Upper lobe of left lung (tissue), 6 donors: ENCODE measurements around the gene CRYGA. TPM values are rescaled to one million over a fixed set of nuclear protein-coding genes. Genes with fewer than 3 reads are reported as not detected.

Source experiments
- ATAC-seq, 2 donors: fragments of 200-7000 bp; cut with Tn5 transposase; one replicate each; pipeline ENCODE4 v1.9.1; 2022; ENCODE audit warnings: mild to moderate bottlenecking in 2 of 2, moderate library complexity in 2 of 2; ENCODE audit not compliant: low FRiP score in 2 of 2
- DNase-seq, 2 donors: peaks; one replicate each; pipeline ENCODE4 v3.0.0-alpha.2; 2019 to 2020
- H3K27ac ChIP-seq, 4 donors: fragments of 200-600 bp; sonication (generic); one replicate each; pipeline ENCODE4 v1.5.1; 2016 to 2019
- H3K27me3 ChIP-seq, 4 donors: fragments of 200-600 bp; sonication (generic); one replicate each; pipeline ENCODE4 v1.5.1; 2017 to 2019
- H3K36me3 ChIP-seq, 4 donors: fragments of 200-600 bp; sonication (generic); one replicate each; pipeline ENCODE4 v1.5.1; 2016 to 2019
- H3K4me1 ChIP-seq, 4 donors: fragments of 200-600 bp; sonication (generic); one replicate each; pipeline ENCODE4 v1.5.1; 2018 to 2019
- H3K4me3 ChIP-seq, 4 donors: fragments of 200-600 bp; sonication (generic); one replicate each; pipeline ENCODE4 v1.5.1; 2017 to 2019; ENCODE audit warnings: mild to moderate bottlenecking in 2 of 4, moderate library complexity in 1 of 4
- H3K9me3 ChIP-seq, 4 donors: fragments of 200-600 bp; sonication (generic); one replicate each; pipeline ENCODE4 v1.5.1; 2018 to 2019
- EP300 ChIP-seq, 4 donors: sonication (generic); formaldehyde crosslinking; IDR thresholded peaks; one replicate each; pipeline ENCODE4 v1.5.1; 2017; ENCODE audit warnings: antibody characterized with exemption in 4 of 4, control low read depth in 2 of 4
- POLR2A ChIP-seq, 4 donors: fragments of 450-650 bp; IDR thresholded peaks; one replicate each; pipeline ENCODE4 v1.5.1; 2016 to 2017; ENCODE audit warnings: antibody characterized with exemption in 4 of 4, mild to moderate bottlenecking in 2 of 4
- POLR2AphosphoS5 ChIP-seq, 2 donors: sonication (generic); formaldehyde crosslinking; IDR thresholded peaks; one replicate each; pipeline ENCODE4 v1.5.1; 2017; ENCODE audit warnings: antibody characterized with exemption in 2 of 2
- WGBS, 2 donors: methylation state at CpG; one replicate each; pipeline ENCODE4 v1.1.5; 2017 to 2018; 5-methylcytosine and 5-hydroxymethylcytosine counted together
- total RNA-seq, 6 donors: library from RNA; depleted of rRNA in 4 of 6; stranded (reverse); fragments of >200 nt in 4 of 6; gene quantifications; one replicate each; pipeline versions ENCODE4 v1.1.0 to v1.2.1, GENCODE V29; 2016 to 2021
- TF ChIP-seq, protein P1 (sequence below), 6 experiments: fragments of 450-650 bp in 4 of 6; fragments of 200-600 bp in 2 of 6; sonication (generic) in 2 of 6; IDR thresholded peaks; one replicate each; pipeline ENCODE4 v1.5.1; 2016 to 2019; ENCODE audit warnings: antibody characterized with exemption in 6 of 6
- donor health status: DM: no; HTN: no; CAD: no; lungs with moderate emphysema.
- donor health status: DM: no; HTN: yes; CAD: no; lungs with severe emphysema.

The CRYGA gene
- total RNA-seq, 6 donors from 2014 or later = not detected

DNA sequence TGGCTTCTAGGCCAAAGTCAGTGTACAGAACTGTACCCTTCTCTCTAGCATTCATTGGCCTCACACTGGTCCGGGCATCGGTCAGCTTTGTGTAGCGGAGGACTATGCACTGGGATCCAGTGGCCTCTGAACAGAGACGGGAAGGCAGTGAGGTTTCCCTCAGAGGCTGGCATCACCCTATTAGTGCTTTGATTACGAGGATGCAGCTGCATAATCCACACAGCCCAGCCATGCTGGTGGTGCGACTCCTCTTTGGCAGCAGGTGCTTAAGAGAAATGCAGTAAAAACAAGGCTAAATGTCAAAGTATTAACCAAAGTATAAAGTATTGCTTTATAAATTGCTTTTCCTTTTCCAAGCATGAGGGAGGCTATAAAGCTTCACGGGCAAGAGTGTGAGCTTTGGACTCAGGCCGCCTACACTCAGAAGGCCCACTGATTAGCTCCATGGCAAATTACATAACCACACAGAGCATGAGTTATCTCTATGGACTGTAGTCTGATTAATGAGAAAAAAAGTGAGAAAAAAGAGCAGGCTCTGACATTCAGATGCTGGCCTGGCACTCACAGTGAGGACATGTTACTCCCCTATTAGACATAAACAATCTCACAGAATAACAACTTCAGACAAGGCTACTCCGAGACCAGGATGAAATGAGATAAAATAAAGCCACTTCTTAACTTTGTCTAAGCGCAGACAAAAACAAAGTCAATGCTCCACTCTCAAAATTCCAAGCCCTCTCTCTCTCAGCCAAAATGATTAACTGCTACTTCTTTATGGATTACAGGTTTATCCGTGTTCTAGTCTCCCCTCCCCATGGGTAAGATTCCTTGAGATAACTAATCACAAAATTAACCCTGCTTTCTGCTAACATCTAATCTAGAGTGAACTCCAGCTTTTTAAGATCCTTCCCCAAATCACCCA, 27.3 kb downstream of the CRYGA start:
- no peak overlapping the region for H3K4me3 ChIP-seq
- DNase-seq = no peak
- no peaks in the 10 kb centered on the region for H3K36me3 ChIP-seq
- no peak for ATAC-seq
- H3K27me3 ChIP-seq = no peaks in the 10 kb centered on the region
- H3K4me1 ChIP-seq = no peaks in the 10 kb centered on the region
- 74 to 91% methylated on average over 8 to 11 of the region's 11 CpGs for WGBS, 2 donors
- no peak for TF ChIP-seq EP300 (IDR thresholded peaks at IDR 0.05)
- no peak for TF ChIP-seq POLR2AphosphoS5 (IDR thresholded peaks at IDR 0.05)
- TF ChIP-seq POLR2A (IDR thresholded peaks at IDR 0.05) = no peak
- TF ChIP-seq, protein P1, sequence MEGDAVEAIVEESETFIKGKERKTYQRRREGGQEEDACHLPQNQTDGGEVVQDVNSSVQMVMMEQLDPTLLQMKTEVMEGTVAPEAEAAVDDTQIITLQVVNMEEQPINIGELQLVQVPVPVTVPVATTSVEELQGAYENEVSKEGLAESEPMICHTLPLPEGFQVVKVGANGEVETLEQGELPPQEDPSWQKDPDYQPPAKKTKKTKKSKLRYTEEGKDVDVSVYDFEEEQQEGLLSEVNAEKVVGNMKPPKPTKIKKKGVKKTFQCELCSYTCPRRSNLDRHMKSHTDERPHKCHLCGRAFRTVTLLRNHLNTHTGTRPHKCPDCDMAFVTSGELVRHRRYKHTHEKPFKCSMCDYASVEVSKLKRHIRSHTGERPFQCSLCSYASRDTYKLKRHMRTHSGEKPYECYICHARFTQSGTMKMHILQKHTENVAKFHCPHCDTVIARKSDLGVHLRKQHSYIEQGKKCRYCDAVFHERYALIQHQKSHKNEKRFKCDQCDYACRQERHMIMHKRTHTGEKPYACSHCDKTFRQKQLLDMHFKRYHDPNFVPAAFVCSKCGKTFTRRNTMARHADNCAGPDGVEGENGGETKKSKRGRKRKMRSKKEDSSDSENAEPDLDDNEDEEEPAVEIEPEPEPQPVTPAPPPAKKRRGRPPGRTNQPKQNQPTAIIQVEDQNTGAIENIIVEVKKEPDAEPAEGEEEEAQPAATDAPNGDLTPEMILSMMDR (IDR thresholded peaks at IDR 0.05) = no peak
- H3K9me3 ChIP-seq = no peaks in the 10 kb centered on the region
- H3K27ac ChIP-seq = no peak overlapping the region

DNA sequence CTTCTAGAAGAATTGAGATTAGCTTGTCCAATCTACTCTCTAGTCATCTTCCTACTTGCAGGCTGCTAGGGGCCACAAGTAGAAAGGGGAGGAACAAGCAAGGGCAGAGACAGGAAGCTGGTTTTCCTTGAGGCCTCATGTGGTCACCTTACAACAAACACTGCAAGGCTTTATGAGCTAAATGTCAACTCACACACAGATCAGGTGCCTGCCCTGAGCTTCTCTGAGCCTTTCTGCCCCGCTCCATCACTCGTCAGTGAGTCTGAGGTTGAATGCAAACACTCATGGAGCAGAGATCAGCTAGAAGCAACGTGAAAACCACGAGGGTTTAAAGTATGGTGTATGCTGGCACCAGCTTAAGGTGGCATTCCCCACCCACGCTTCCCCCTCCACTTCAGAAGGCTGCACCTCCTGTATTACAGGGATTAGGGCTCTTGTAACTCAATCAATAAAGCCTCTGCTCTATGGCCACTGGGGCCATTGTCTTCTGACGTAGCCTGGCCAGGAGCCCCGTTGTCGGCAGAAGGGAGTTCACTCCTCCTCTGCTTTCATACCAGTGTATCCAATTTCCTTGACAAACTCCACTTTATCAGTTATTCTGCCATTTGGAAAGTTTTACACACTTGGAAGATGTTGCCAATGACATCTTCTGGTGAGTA, 28.3 kb downstream of the CRYGA start:
- TF ChIP-seq POLR2A (IDR thresholded peaks at IDR 0.05) = no peak
- TF ChIP-seq EP300 (IDR thresholded peaks at IDR 0.05) = no peak
- TF ChIP-seq, protein P1 (IDR thresholded peaks at IDR 0.05) = no peak
- TF ChIP-seq POLR2AphosphoS5 (IDR thresholded peaks at IDR 0.05) = no peak
- WGBS, 2 donors = 34 to 38% methylated on average over 5 to 7 of the region's 8 CpGs
- DNase-seq = no peak
- peak in 1 of 2 donors; percentile 56 for ATAC-seq
- Histone ChIP-seq H3K27ac (no peak overlapping the region), H3K27me3 (no peaks in the 10 kb centered on the region), H3K36me3 (no peaks in the 10 kb centered on the region), H3K4me1 (no peaks in the 10 kb centered on the region), H3K9me3 (no peaks in the 10 kb centered on the region), H3K4me3 (no peak overlapping the region)

DNA sequence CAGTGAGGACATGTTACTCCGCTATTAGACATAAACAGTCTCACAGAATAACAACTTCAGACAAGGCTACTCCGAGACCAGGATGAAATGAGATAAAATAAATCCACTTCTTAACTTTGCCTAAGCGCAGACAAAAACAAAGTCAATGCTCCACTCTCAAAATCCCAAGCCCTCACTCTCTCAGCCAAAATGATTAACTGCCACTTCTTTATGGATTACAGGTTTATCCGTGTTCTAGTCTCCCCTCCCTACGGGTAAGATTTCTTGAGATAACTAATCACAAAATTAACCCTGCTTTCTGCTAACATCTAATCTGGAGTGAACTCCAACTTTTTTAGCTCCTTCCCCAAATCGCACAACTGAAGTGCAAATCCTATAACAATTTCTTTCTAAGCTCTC, 32.7 kb downstream of the CRYGA start:
- TF ChIP-seq POLR2A (IDR thresholded peaks at IDR 0.05) = no peak
- TF ChIP-seq POLR2AphosphoS5 (IDR thresholded peaks at IDR 0.05) = no peak
- TF ChIP-seq, protein P1 (IDR thresholded peaks at IDR 0.05) = no peak
- Histone ChIP-seq H3K36me3 (no peaks in the 10 kb centered on the region), H3K4me3 (no peak overlapping the region), H3K27me3 (no peaks in the 10 kb centered on the region), H3K9me3 (no peaks in the 10 kb centered on the region), H3K27ac (no peak overlapping the region), H3K4me1 (no peaks in the 10 kb centered on the region)
- ATAC-seq (no peak), DNase-seq (no peak)
- WGBS, 2 donors = 76 to 78% methylated on average over 6 of the region's 6 CpGs

DNA sequence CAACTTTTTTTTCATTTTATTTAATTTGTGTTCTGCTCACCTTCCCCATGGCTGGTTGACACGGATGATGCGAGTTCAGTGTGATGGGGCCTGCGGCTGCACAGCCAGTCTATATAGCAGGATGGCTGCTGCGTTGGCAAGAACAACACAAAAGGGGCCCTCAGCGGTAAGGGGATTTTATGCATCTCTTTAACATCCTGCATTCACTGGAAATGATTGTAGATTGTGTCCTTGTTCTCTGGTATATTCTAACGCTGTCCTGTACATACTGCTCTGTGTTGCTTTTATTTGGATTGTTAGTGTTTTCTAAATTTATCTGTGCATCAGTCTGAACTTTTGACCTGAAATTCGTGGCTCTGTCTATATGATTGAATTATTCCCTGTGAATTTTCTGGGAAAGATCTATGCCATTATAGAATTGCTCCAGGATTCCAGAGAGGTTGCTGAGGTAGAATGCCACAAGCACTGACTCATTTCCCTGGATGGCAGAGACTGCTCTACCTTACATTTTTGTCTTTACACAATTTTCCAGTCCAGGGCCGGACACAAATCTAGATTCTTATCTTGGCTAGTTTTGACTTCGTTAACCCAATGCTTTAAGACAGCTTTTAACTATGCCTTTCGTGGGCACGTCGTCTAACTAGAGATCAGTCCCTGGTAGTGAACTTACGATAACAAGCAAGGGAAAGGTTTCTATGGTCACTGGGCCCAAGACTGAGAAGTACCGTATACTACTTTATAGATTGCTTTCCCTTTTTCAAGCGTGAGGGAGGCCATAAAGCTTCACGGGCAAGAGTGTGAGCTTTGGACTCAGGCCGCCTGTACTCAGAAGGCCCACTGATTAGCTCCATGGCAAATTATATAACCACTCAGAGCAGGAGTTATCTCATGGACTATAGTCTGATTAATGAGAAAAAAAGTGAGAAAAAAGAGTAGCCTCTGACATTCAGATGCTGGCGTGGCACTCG, 33.4 kb downstream of the CRYGA start, which contains the start of gene CRYGC:
CRYGC (minus strand) TSS at position 85 of the 968 bp plus-strand sequence; CDS start at position 49, 36 bp downstream.
- no peak for ATAC-seq
- 74 to 78% methylated on average over 19 of the region's 19 CpGs for WGBS, 2 donors
- DNase-seq = no peak
- Histone ChIP-seq H3K4me3 (no peak within 1 kb of the TSS), H3K4me1 (no peaks in the 10 kb centered on the region), H3K27me3 (no peaks in the 10 kb centered on the region), H3K27ac (no peak within 1 kb of the TSS), H3K9me3 (no peaks in the 10 kb centered on the region), H3K36me3 (no peaks in the 10 kb centered on the region)
- TF ChIP-seq POLR2AphosphoS5 (IDR thresholded peaks at IDR 0.05) = no peak
- TF ChIP-seq, protein P1 (IDR thresholded peaks at IDR 0.05) = no peak
- no peak for TF ChIP-seq POLR2A (IDR thresholded peaks at IDR 0.05)
- no peak for TF ChIP-seq EP300 (IDR thresholded peaks at IDR 0.05)
